ENCODE measurements around the gene ZNF804A.

The ZNF804A gene

GRCh38 chr2:184945824-184946223 lies 347.5 kb downstream of the ZNF804A start:
- TF ChIP-seq CTCF (IDR thresholded peaks at IDR 0.05; ENCODE audit: low read depth, low read length, missing control alignments), result no peak
- no peak overlapping the region for H3K4me3 ChIP-seq (ENCODE audit: low read depth, low read length)
- DNase-seq (ENCODE audit: low read depth), result no peak

GRCh38 chr2:184956856-184957255 lies 358.5 kb downstream of the ZNF804A start:
- DNase-seq (ENCODE audit: low read depth), result no peak
- TF ChIP-seq CTCF (IDR thresholded peaks at IDR 0.05; ENCODE audit: low read depth, low read length, missing control alignments), result no peak
- H3K4me3 ChIP-seq (ENCODE audit: low read depth, low read length), result no peak overlapping the region

- DNase-seq (ENCODE audit: low read depth), result no peak
- H3K4me3 ChIP-seq (ENCODE audit: low read depth, low read length), result no peak overlapping the region
- TF ChIP-seq CTCF (IDR thresholded peaks at IDR 0.05; ENCODE audit: low read depth, low read length, missing control alignments), result no peak
Measured at GRCh38 chr2:184971546-184972068, 373.3 kb downstream of the ZNF804A start.

Measured in GM12864 (cell line).